ENCODE results near the gene CFDP1. TPM values are rescaled to one million over a fixed set of nuclear protein-coding genes. Genes with fewer than 3 reads are reported as not detected.

Gene CFDP1
- total RNA-seq, 4 donors from 2014 or later, result 42.4 to 49.5 (median 44.0) TPM

- intact Hi-C loops (cut with DNase I), result no loop called here
These were observed 19.4 kb downstream of the CFDP1 start for GRCh38 chr16:75413951-75414350.

GRCh38 chr16:75406943-75407342 lies 26.4 kb downstream of the CFDP1 start:
- Histone ChIP-seq H3K4me1 (peaks cover 9 to 15% (median 14%) of the 10 kb centered on the region in 4 donors), H3K9me3 (no peaks in the 10 kb centered on the region), H3K36me3 (peaks cover 7 to 62% (median 44%) of the 10 kb centered on the region in 4 donors), H3K27ac (replicated peaks in 1 of 4) (no peak overlapping the region), H3K27me3 (no peaks in the 10 kb centered on the region), H3K4me3 (no peak overlapping the region)
- TF ChIP-seq POLR2AphosphoS5 (IDR thresholded peaks at IDR 0.05) (no peak), CTCF (IDR thresholded peaks at IDR 0.05) (no peak), POLR2A (IDR thresholded peaks at IDR 0.05; ENCODE audit: low read depth) (no peak), EP300 (IDR thresholded peaks at IDR 0.05) (no peak)
- WGBS, result 83% methylated on average over 4 of the region's 4 CpGs
- intact Hi-C loops (cut with DNase I), result no loop called here
- DNase-seq (ENCODE audit: extremely low spot score), result no peak

More at GRCh38 chr16:75413951-75414350, 19.4 kb downstream of the CFDP1 start:
- Histone ChIP-seq H3K4me1 (peaks cover 0 to 6% (median 5%) of the 10 kb centered on the region in 4 donors), H3K4me3 (no peak overlapping the region), H3K27me3 (no peaks in the 10 kb centered on the region), H3K9me3 (no peaks in the 10 kb centered on the region), H3K36me3 (peaks cover 7 to 50% (median 32%) of the 10 kb centered on the region in 4 donors), H3K27ac (replicated peaks in 1 of 4) (no peak overlapping the region)
- no peak for TF ChIP-seq EP300 (IDR thresholded peaks at IDR 0.05)
- TF ChIP-seq POLR2AphosphoS5 (IDR thresholded peaks at IDR 0.05), result no peak
- TF ChIP-seq POLR2A (IDR thresholded peaks at IDR 0.05; ENCODE audit: low read depth), result no peak
- TF ChIP-seq CTCF (IDR thresholded peaks at IDR 0.05), result no peak
- 89% methylated on average over 2 of the region's 2 CpGs for WGBS
- DNase-seq (ENCODE audit: extremely low spot score), result no peak

GRCh38 chr16:75402821-75403475 lies 30.4 kb downstream of the CFDP1 start:
- Histone ChIP-seq H3K4me1 (peaks cover 20 to 27% (median 25%) of the 10 kb centered on the region in 4 donors), H3K36me3 (peaks cover 0 to 23% (median 16%) of the 10 kb centered on the region in 4 donors), H3K4me3 (no peak overlapping the region), H3K27me3 (no peaks in the 10 kb centered on the region), H3K27ac (replicated peaks in 1 of 4) (peak overlapping the region; percentile 70 to 80 (median 75)), H3K9me3 (no peaks in the 10 kb centered on the region)
- WGBS, result 45% methylated on average over 3 of the region's 3 CpGs
- no peak for TF ChIP-seq EP300 (IDR thresholded peaks at IDR 0.05)
- TF ChIP-seq CTCF (IDR thresholded peaks at IDR 0.05), result peak; percentile 74 to 81 (median 77)
- no peak for DNase-seq (ENCODE audit: extremely low spot score)
- intact Hi-C loops (cut with DNase I), result loop anchor here (5.0 kb wide), 1 partner anchor 206 kb away; no protein-coding TSS in a partner anchor

- peaks cover 0 to 18% (median 14%) of the 10 kb centered on the region in 4 donors for H3K36me3 ChIP-seq
- TF ChIP-seq POLR2A (IDR thresholded peaks at IDR 0.05; ENCODE audit: low read depth) (no peak), CTCF (IDR thresholded peaks at IDR 0.05) (no peak), EP300 (IDR thresholded peaks at IDR 0.05) (no peak), POLR2AphosphoS5 (IDR thresholded peaks at IDR 0.05) (peak in 1 of 2 donors; percentile 83)
- peak overlapping the region; percentile 70 to 80 (median 75) for H3K27ac ChIP-seq (replicated peaks in 1 of 4)
- H3K4me3 ChIP-seq, result no peak overlapping the region
- WGBS, result 25% methylated on average over 2 of the region's 2 CpGs
- H3K4me1 ChIP-seq, result peaks cover 23 to 30% (median 25%) of the 10 kb centered on the region in 4 donors
- H3K9me3 ChIP-seq, result no peaks in the 10 kb centered on the region
- H3K27me3 ChIP-seq, result no peaks in the 10 kb centered on the region
- no peak for DNase-seq (ENCODE audit: extremely low spot score)
- intact Hi-C loops (cut with DNase I), result loop anchor here (5.0 kb wide), 1 partner anchor 205 kb away; no protein-coding TSS in a partner anchor
These were observed 31.0 kb downstream of the CFDP1 start for GRCh38 chr16:75402159-75402820.
